Measurements from ENCODE around the gene HIP1.
"Not testable (repeated sequence)": the region's sequence is repeated elsewhere in the genome, so short reads cannot be mapped to it uniquely, and the experiment has no call there.

The HIP1 gene

GRCh38 chr7:75738975-75739795 lies 444 bp upstream of the HIP1 start:
- DNase-seq = peak; percentile 99

GRCh38 chr7:75737856-75738603 lies 711 bp downstream of the HIP1 start:
- no peak for DNase-seq

- no peak for DNase-seq
Measured at GRCh38 chr7:75735581-75736350, 3.0 kb downstream of the HIP1 start.

GRCh38 chr7:75734586-75735458 lies 3.9 kb downstream of the HIP1 start:
- no peak for DNase-seq

GRCh38 chr7:75732764-75733630 lies 5.7 kb downstream of the HIP1 start:
- DNase-seq = no peak

GRCh38 chr7:75732016-75732521 lies 6.7 kb downstream of the HIP1 start:
- DNase-seq = no peak

GRCh38 chr7:75729851-75730274 lies 8.9 kb downstream of the HIP1 start:
- no peak for DNase-seq

- DNase-seq = peak in 1 of 2 experiments; percentile 21
Measured at GRCh38 chr7:75727881-75728593, 10.7 kb downstream of the HIP1 start.

- DNase-seq = not testable (repeated sequence)
Measured at GRCh38 chr7:75727351-75727750, 11.4 kb downstream of the HIP1 start.

GRCh38 chr7:75725306-75725705 lies 13.4 kb downstream of the HIP1 start:
- DNase-seq = no peak

- no peak for DNase-seq
Measured at GRCh38 chr7:75723444-75723843, 15.3 kb downstream of the HIP1 start.

GRCh38 chr7:75722373-75722772 lies 16.4 kb downstream of the HIP1 start:
- no peak for DNase-seq

- DNase-seq = not testable (repeated sequence)
Measured at GRCh38 chr7:75721922-75722321, 16.8 kb downstream of the HIP1 start.

GRCh38 chr7:75721426-75721825 lies 17.3 kb downstream of the HIP1 start:
- no peak for DNase-seq

- DNase-seq = no peak
Measured at GRCh38 chr7:75719626-75720025, 19.1 kb downstream of the HIP1 start.

- DNase-seq = no peak
Measured at GRCh38 chr7:75718390-75719031, 20.2 kb downstream of the HIP1 start.

- not testable (repeated sequence) for DNase-seq
Measured at GRCh38 chr7:75717746-75718145, 21.0 kb downstream of the HIP1 start.

- DNase-seq = no peak
Measured at GRCh38 chr7:75716992-75717626, 21.6 kb downstream of the HIP1 start.

- DNase-seq = no peak
Measured at GRCh38 chr7:75715864-75716263, 22.9 kb downstream of the HIP1 start.

Data from activated T-cell treated with anti-CD3 and anti-CD28 coated beads, Interleukin-2, amount 50 U/mL, for 48 hours (primary cell).